HK-2 (cell line): Measurements from ENCODE around the gene GIMAP2.

Experiments
- DNase-seq: peaks from one replicate; pipeline ENCODE4 v3.0.0-alpha.2; 2018; ENCODE audit not compliant: unreplicated experiment

GIMAP2 gene

DNA sequence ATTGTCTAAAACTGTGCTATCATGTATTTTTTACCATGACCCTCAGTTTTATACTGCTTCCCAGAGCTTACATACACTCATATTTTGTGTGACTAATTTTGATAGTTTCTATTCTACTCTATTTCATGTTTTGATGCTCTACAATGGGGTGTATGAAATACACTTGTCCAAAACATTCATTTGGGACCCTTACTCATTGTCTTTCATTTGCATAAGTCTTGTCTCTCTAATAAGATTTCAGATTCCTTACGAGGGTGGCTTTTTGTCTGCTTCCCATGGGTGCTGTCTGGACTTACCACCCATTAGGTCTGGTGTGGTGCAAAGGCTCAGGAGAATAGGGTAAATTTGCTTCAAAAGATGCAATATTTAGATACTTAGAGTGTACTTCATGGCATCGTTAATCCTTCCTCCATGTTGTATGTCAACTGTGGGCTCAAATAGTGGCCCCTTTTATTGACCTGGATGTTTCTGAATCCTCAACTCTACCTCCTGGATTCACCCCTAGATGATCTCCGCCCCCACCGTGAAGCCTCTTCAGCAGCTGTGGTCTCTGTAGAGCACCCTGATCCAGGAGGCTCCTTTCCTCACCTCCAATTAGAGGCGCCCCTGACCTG is 48.1 kb downstream of the GIMAP2 start:
- no peak for DNase-seq

DNA sequence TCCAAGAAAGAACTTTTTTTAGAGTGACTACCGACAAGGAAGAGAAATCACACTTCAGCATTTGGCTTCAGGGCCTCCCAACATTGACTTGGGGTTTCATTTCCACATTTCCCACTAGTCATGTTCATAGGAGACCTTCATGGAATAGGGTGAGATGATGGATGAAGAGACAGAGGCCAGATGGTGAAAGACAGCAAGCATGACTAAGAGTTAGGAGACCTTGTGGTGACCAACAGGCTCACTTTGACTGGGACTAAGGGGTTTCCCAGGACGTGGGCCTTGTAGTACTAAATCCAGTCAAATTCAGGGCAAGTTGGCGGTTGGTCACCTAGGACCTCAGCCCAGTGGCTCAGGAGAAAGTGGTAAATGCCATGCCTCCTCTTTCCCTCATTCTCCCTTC is 48.7 kb downstream of the GIMAP2 start:
- DNase-seq: no peak

DNA sequence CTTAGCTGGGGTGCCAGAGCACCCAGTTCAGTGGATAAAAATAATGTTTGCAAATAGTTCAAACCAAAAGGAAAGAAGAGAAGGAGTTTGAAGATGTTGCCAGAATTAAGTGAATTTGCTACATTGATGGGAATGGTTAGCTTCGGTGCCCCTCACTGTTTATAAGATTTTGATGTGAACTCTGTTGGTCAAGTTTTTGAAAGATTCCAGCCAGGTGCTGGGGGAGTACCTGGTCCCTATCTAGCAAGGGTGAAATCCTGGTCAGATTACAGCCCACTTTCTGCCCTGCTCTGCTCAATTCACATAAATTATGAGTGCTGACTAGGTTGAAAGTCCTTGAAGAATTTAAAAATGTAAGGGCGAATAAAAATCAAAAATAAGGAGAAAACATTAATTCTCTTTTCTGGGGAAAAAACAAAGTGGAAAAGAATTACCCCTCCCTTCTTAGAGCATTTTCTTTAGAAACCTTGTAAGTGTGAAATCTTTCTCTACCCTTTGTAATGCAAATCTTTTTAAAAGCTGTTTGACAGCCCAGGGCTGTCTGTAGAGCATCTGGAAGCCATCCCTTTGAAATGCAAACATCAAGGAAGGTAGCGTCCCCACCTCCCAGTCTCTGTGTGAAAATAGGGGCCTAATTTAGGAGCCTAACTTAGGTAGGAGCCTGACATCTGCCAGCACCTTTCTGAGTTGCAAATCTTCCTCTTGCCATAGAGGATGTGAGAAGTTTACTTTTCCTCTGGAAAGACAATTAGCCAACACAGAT is 50.3 kb downstream of the GIMAP2 start:
- no peak for DNase-seq

DNA sequence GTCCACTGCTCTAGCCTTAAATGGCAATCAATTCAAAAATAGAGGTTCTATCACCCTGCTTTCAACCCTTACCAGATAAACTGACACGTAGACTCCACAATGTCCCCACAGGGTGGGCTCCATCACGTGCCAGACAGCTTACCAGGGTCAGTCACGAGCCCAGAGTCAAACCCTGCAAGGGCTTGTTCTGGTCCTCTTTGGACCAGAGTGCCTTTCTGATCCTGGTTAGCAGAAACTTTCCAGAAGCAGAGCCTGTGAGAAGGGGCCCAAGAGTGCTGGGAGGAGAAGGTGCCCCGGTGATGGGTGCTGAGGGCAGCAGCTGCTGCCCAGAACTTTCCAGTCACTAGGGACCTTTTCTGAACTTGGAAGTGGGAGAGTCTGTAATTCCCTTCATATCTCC is 51.4 kb downstream of the GIMAP2 start:
- no peak for DNase-seq

DNA sequence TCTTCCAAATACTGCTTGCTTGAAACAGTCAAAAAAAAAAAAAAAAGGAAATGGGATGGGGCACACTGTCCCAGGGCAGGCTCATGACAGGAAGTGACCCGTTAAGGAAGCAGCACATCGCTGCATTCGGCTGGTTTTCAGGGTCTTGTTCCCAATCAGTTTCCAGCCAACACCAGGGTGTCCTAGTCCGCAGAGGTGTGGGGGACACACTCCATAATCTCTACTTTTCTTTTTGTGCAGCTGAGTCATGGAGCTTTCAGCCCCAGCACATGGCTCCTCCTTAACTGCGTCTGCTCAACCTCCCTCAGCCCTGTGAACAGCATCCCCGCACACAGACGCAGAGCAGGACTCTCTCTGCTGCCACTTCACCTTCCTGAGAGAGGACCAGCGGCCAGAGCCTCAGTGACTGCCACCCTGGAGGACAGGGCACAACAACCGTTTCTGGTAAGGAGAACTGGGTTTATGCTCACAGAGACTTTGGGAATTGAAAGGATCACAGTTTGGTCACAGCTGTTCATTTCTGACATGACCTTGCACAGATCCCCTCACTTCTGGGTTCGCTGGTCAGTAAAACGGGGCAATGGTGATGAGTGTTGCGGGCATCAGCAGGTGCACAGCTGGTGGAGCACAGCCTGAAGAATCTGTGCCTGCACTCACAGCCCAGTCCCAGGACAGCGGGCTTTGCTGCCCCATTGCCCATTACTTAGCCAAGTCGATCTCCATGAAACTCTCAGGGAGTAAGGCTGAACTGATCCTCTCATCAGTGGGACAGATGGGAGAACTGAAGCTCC is 52.0 kb downstream of the GIMAP2 start, which contains the start of gene GIMAP5:
Gene GIMAP5 (plus strand): TSS at position 154 of the 791 bp plus-strand sequence. CDS start 3,467 bp downstream, outside the sequence.
- DNase-seq: no peak

DNA sequence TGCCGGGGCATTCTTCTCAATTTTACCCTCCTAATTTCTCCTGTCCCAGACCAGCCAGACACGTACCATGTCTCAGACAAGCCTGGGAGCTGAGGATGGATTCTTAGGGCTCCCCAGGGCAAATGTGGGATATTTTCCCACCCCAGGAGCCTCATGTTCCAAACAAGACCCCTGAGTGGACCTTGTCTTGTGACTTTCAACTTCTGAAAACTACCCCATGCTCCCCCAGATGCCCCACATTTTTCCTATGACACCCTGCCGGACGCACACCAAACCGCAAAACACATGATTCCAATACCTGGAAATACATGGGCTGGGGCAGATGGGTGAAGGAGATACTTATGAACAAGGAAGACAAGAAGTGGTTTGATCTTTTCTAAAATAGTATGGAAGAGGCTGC is 52.6 kb downstream of the GIMAP2 start:
- no peak for DNase-seq

DNA sequence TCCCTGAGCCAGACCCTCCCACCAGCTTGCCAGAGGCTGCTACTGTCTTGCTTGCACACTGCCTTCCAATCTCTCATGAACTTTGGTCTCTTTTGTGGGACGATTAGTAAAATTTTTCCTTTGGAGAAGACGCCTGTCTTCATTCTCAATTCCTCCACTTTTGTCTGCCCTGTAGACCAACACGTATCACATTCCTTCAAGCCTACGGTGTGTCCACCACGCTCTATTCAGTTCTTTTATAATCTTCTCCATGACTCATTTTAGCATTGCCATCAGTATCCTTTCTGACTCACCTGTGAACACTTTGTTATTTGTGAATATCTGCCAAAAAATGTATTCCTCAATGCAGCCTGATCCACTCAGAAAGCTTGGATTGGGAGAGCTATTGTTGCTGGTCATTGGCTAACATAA is 53.1 kb downstream of the GIMAP2 start:
- no peak for DNase-seq

DNA sequence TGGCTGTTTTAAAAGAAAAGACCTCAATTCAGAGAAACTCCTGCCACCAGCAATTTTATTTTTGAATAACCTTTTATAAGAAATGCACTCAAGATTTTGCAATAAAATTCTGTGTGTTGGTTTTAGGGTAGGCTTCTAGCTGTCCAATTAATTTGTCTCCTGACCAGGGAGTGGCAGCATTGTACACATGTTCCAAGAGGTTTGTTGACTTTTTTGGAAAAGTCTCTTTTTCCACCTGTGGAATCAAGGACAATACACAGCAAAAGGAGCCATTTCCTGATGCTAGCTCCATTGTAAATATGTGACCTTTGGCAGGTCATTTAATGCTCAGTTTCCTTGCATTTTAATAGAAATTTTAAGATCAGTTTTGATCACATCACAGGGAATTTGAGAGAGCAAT is 53.5 kb downstream of the GIMAP2 start:
- DNase-seq: no peak

DNA sequence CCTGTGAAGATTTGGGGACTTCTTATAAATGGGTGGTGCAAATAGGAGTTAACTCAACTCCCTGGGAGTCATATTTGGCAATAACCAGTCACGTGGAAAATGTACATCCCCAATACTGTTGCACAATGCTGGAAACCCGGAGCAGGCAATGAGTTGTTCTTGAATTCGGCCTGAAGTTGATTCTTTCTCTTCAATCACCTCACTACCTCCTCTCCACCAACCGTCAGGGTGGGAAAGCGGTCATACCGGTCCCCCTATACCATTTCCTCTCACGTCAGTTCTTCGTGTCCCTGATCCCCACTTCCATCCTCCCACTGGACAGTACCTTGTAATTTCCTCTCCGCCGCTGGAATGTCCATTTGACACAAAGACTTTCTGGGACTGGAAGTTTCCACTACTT is 54.5 kb downstream of the GIMAP2 start:
- no peak for DNase-seq

DNA sequence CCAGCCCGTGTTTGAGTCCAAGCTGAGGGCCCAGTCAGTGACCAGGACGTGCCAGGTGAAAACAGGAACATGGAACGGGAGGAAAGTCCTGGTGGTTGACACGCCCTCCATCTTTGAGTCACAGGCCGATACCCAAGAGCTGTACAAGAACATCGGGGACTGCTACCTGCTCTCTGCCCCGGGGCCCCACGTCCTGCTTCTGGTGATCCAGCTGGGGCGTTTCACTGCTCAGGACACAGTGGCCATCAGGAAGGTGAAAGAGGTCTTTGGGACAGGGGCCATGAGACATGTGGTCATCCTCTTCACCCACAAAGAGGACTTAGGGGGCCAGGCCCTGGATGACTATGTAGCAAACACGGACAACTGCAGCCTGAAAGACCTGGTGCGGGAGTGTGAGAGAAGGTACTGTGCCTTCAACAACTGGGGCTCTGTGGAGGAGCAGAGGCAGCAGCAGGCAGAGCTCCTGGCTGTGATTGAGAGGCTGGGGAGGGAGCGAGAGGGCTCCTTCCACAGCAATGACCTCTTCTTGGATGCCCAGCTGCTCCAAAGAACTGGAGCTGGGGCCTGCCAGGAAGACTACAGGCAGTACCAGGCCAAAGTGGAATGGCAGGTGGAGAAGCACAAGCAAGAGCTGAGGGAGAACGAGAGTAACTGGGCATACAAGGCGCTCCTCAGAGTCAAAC is 56.9 kb downstream of the GIMAP2 start:
- DNase-seq: no peak
